Cardiac fibroblast (primary cell): ENCODE results near the gene PPP1R13L.
"Not testable (repeated sequence)": the region's sequence is repeated elsewhere in the genome, so short reads cannot be mapped to it uniquely, and the experiment has no call there.

Experiments used
- DNase-seq, 2 donors: peaks; one replicate each; pipeline versions ENCODE4 v3.0.0 to v3.0.0-alpha.2; 2010; ENCODE audit warnings: low read depth in 2 of 2
- H3K4me3 ChIP-seq, 2 donors: replicated peaks in 1 of 2; 1 replicate in 1 of 2; 2 replicates in 1 of 2; pipeline ENCODE4 v1.5.1; 2011; ENCODE audit warnings: low read depth in 2 of 2, low read length in 2 of 2, mild to moderate bottlenecking in 2 of 2, moderate library complexity in 1 of 2
- CTCF ChIP-seq: IDR thresholded peaks from one replicate; pipeline ENCODE4 v1.5.1; 2011; ENCODE audit warnings: low read depth, mild to moderate bottlenecking, low read length, inconsistent platforms

Gene PPP1R13L

GRCh38 chr19:45442408-45442777 is 37.5 kb upstream of the PPP1R13L start:
- no peak overlapping the region for H3K4me3 ChIP-seq
- DNase-seq, result no peak
- TF ChIP-seq CTCF, result no peak

- no peak overlapping the region for H3K4me3 ChIP-seq
- DNase-seq, result peak; percentile 52 to 66
- TF ChIP-seq CTCF, result no peak
Observed at GRCh38 chr19:45440873-45441654, 36.2 kb upstream of the PPP1R13L start.

- DNase-seq, result no peak
- peak overlapping the region in 1 of 2 donors; percentile 30 for H3K4me3 ChIP-seq
- TF ChIP-seq CTCF, result no peak
Observed at GRCh38 chr19:45440259-45440638, 35.4 kb upstream of the PPP1R13L start.

GRCh38 chr19:45439569-45440258 is 34.8 kb upstream of the PPP1R13L start:
- TF ChIP-seq CTCF, result peak; percentile 89
- DNase-seq, result peak; percentile 80 to 82
- H3K4me3 ChIP-seq, result peak overlapping the region; percentile 30 to 54

- no peak for TF ChIP-seq CTCF
- peak overlapping the region; percentile 30 to 54 for H3K4me3 ChIP-seq
- no peak for DNase-seq
Observed at GRCh38 chr19:45439190-45439568, 34.3 kb upstream of the PPP1R13L start.

GRCh38 chr19:45437328-45437727 is 32.5 kb upstream of the PPP1R13L start:
- H3K4me3 ChIP-seq, result no peak overlapping the region
- TF ChIP-seq CTCF, result no peak
- no peak for DNase-seq

GRCh38 chr19:45432543-45432942 is 27.7 kb upstream of the PPP1R13L start:
- not testable (repeated sequence) for DNase-seq, H3K4me3 ChIP-seq

GRCh38 chr19:45431008-45431407 is 26.1 kb upstream of the PPP1R13L start:
- peak; percentile 56 to 72 for DNase-seq
- not testable (repeated sequence) for H3K4me3 ChIP-seq

GRCh38 chr19:45429896-45430295 is 25.0 kb upstream of the PPP1R13L start:
- DNase-seq, H3K4me3 ChIP-seq: not testable (repeated sequence)
